ENCODE results near the gene SCRG1. TPM values are rescaled to one million over a fixed set of nuclear protein-coding genes. Genes with fewer than 3 reads are reported as not detected.

SCRG1 gene
- total and polyA plus RNA-seq, 2 donors (not counting 3 experiments of a cell fraction or from before 2014, with no cell fraction given), result not detected

DNA sequence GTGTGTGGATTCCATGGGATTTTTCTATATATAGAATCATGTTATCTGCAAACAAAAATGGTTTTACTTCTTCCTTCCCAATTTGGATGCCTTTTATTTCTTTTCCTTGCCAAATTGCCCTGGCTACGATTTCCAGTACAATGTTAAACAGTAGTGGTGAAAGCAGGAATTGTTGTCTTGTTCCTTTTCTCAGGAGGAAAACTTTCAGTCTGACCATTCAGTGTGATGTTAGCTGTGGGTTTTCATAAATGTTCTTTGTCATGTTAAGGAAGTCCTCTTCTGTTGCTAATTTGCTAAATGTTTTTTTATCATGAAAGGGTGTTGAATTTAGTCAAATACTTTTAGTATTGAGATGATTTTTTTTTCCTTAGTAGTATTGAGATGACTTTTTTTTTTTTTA lies 17.3 kb downstream of the SCRG1 start:
- no peak overlapping the region for H3K27ac ChIP-seq (ENCODE audit: insufficient read depth, low read depth, low read length)
- H3K9me3 ChIP-seq (replicated peaks; ENCODE audit: control insufficient read depth, insufficient read depth, low read length), result no peaks in the 10 kb centered on the region
- no peak overlapping the region for H3K4me3 ChIP-seq (replicated peaks in 1 of 3; ENCODE audit: insufficient read depth in 1 of 3, low read depth in 1 of 3, low read length in 3 of 3)
- H2AFZ ChIP-seq (ENCODE audit: low read depth, low read length), result no peak overlapping the region
- H3K4me2 ChIP-seq (ENCODE audit: insufficient read depth, low read length), result no peak overlapping the region
- H3K4me1 ChIP-seq (ENCODE audit: control insufficient read depth, extremely low read depth, insufficient read depth, low read length), result no peaks in the 10 kb centered on the region
- H4K20me1 ChIP-seq (replicated peaks; ENCODE audit: control insufficient read depth, extremely low read depth, insufficient read depth, low read length), result no peaks in the 10 kb centered on the region
- ChIA-PET CTCF (no interaction called here), POLR2A (no interaction called here)
- dilution Hi-C loops (cut with MboI; ENCODE audit: extremely low pct_ligation_motif_present, low sequenced_read_pairs) (no loop called here), intact Hi-C loops (cut with micrococcal nuclease) (no loop called here)
- H3K36me3 ChIP-seq (ENCODE audit: control insufficient read depth in 2 of 2, extremely low read depth in 1 of 2, insufficient read depth in 2 of 2, low read length in 2 of 2), result no peaks in the 10 kb centered on the region
- H3K9ac ChIP-seq (replicated peaks; ENCODE audit: extremely low read depth, insufficient read depth, low read length), result no peak overlapping the region
- no peaks in the 10 kb centered on the region for H3K27me3 ChIP-seq (ENCODE audit: control insufficient read depth in 2 of 2, insufficient read depth in 2 of 2, low read length in 2 of 2)
- FAIRE-seq, result no peak
- no peak for TF ChIP-seq GATA2 (IDR thresholded peaks at IDR 0.05; ENCODE audit: insufficient read depth, insufficient read length, low read depth, low read length)
- TF ChIP-seq MYC (IDR thresholded peaks at IDR 0.05; ENCODE audit: low read depth, low read length), result no peak
- no peaks in the 10 kb centered on the region for H3K9me1 ChIP-seq (replicated peaks; ENCODE audit: control insufficient read depth, extremely low read depth, insufficient read depth, low read length)
- peak; percentile 5 for DNase-seq (ENCODE audit: low read depth, low spot score)
- BruUV-seq (replicated peaks), result no TSS peak
- no peaks in the 10 kb centered on the region for H3K79me2 ChIP-seq (ENCODE audit: control insufficient read depth, insufficient read depth, low read length)

DNA sequence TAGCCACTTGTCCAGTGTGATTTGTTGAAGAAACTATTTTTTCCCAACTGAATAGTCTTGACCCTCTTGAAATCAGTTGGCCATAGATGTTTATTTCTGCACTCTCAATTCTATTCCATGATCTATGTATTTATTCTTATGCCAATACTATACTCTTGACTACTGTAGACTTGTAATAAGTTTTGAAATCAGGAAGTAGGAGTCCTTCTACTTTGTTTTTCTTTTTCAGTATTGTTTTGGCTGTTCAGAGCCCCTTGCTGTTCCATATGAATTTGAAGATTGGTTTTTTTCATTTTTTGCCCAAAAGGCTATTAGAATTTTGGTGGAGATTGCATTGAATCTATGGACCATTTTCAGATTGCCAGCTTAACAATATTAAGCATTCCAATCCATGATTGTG lies 17.9 kb downstream of the SCRG1 start:
- FAIRE-seq (no peak), DNase-seq (ENCODE audit: low read depth, low spot score) (no peak)
- no peaks in the 10 kb centered on the region for H4K20me1 ChIP-seq (replicated peaks; ENCODE audit: control insufficient read depth, extremely low read depth, insufficient read depth, low read length)
- H3K9me3 ChIP-seq (replicated peaks; ENCODE audit: control insufficient read depth, insufficient read depth, low read length), result no peaks in the 10 kb centered on the region
- ChIA-PET POLR2A (no interaction called here), CTCF (no interaction called here)
- no peaks in the 10 kb centered on the region for H3K9me1 ChIP-seq (replicated peaks; ENCODE audit: control insufficient read depth, extremely low read depth, insufficient read depth, low read length)
- BruUV-seq (replicated peaks), result no TSS peak
- no peaks in the 10 kb centered on the region for H3K4me1 ChIP-seq (ENCODE audit: control insufficient read depth, extremely low read depth, insufficient read depth, low read length)
- H3K27ac ChIP-seq (ENCODE audit: insufficient read depth, low read depth, low read length), result no peak overlapping the region
- H3K79me2 ChIP-seq (ENCODE audit: control insufficient read depth, insufficient read depth, low read length), result no peaks in the 10 kb centered on the region
- H3K27me3 ChIP-seq (ENCODE audit: control insufficient read depth in 2 of 2, insufficient read depth in 2 of 2, low read length in 2 of 2), result no peaks in the 10 kb centered on the region
- H3K9ac ChIP-seq (replicated peaks; ENCODE audit: extremely low read depth, insufficient read depth, low read length), result no peak overlapping the region
- TF ChIP-seq, protein P1, sequence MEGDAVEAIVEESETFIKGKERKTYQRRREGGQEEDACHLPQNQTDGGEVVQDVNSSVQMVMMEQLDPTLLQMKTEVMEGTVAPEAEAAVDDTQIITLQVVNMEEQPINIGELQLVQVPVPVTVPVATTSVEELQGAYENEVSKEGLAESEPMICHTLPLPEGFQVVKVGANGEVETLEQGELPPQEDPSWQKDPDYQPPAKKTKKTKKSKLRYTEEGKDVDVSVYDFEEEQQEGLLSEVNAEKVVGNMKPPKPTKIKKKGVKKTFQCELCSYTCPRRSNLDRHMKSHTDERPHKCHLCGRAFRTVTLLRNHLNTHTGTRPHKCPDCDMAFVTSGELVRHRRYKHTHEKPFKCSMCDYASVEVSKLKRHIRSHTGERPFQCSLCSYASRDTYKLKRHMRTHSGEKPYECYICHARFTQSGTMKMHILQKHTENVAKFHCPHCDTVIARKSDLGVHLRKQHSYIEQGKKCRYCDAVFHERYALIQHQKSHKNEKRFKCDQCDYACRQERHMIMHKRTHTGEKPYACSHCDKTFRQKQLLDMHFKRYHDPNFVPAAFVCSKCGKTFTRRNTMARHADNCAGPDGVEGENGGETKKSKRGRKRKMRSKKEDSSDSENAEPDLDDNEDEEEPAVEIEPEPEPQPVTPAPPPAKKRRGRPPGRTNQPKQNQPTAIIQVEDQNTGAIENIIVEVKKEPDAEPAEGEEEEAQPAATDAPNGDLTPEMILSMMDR (IDR thresholded peaks at IDR 0.05; ENCODE audit: extremely low read depth in 1 of 2, insufficient read depth in 1 of 2, low read depth in 1 of 2, low read length in 2 of 2), result no peak
- TF ChIP-seq JUN (IDR thresholded peaks at IDR 0.05; ENCODE audit: borderline replicate concordance, insufficient read depth, insufficient read length, low read depth), result no peak
- no peak for TF ChIP-seq GATA2 (IDR thresholded peaks at IDR 0.05; ENCODE audit: insufficient read depth, insufficient read length, low read depth, low read length)
- TF ChIP-seq, protein P2, sequence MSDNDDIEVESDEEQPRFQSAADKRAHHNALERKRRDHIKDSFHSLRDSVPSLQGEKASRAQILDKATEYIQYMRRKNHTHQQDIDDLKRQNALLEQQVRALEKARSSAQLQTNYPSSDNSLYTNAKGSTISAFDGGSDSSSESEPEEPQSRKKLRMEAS (IDR thresholded peaks at IDR 0.05; ENCODE audit: insufficient read depth, insufficient read length), result no peak
- TF ChIP-seq EZH2 (IDR thresholded peaks at IDR 0.05; ENCODE audit: borderline replicate concordance, low read depth, low read length, severe bottlenecking), result no peak
- TF ChIP-seq FOS (IDR thresholded peaks at IDR 0.05; ENCODE audit: borderline replicate concordance, insufficient read depth, low read length), result no peak
- TF ChIP-seq POLR2AphosphoS5 (IDR thresholded peaks at IDR 0.05; ENCODE audit: insufficient read depth, low read depth, low read length), result no peak
- TF ChIP-seq MYC (IDR thresholded peaks at IDR 0.05; ENCODE audit: low read depth, low read length), result no peak
- no peak overlapping the region for H3K4me3 ChIP-seq (replicated peaks in 1 of 3; ENCODE audit: insufficient read depth in 1 of 3, low read depth in 1 of 3, low read length in 3 of 3)
- no peak overlapping the region for H3K4me2 ChIP-seq (ENCODE audit: insufficient read depth, low read length)
- dilution Hi-C loops (cut with MboI; ENCODE audit: extremely low pct_ligation_motif_present, low sequenced_read_pairs), result no loop called here
- no peaks in the 10 kb centered on the region for H3K36me3 ChIP-seq (ENCODE audit: control insufficient read depth in 2 of 2, extremely low read depth in 1 of 2, insufficient read depth in 2 of 2, low read length in 2 of 2)
- intact Hi-C loops (cut with micrococcal nuclease), result no loop called here
- no peak overlapping the region for H2AFZ ChIP-seq (ENCODE audit: low read depth, low read length)

Measured in endothelial cell of umbilical vein (primary cell).